Panc1 (cell line): ENCODE results near the gene PKP3. TPM values are rescaled to one million over a fixed set of nuclear protein-coding genes. Genes with fewer than 3 reads are reported as not detected.

Experiments
- ATAC-seq: fragments of 200-7000 bp; cut with Tn5 transposase; 2 replicates; pipeline ENCODE4 v1.9.1; 2020; ENCODE audit warnings: mild to moderate bottlenecking, moderate library complexity
- BruUV-seq: library from RNA; stranded (reverse); fragments of 400-500 nt; replicated peaks from 2 replicates; lab custom pipeline; 2021; lab: Mats Ljungman, UMichigan
- CTCF ChIA-PET: fragments of 300-600 bp; sonication (Branson Sonifier 250); formaldehyde crosslinking; loops from one replicate; lab custom pipeline; 2022; ENCODE audit warnings: antibody characterized with exemption; lab: Charles Lee
- POLR2A ChIA-PET: fragments of 300-600 bp; sonication (Branson Sonifier 250); formaldehyde crosslinking; loops from one replicate; lab custom pipeline; 2022; ENCODE audit warnings: antibody characterized with exemption; lab: Charles Lee
- DNase-seq: peaks from one replicate; pipeline ENCODE4 v3.0.0-alpha.2; 2010; ENCODE audit warnings: low read depth, low spot score
- H3K27ac ChIP-seq: 2 replicates; pipeline ENCODE4 v1.5.1; 2011; ENCODE audit warnings: mild to moderate bottlenecking, low read length, inconsistent platforms
- H3K27me3 ChIP-seq: fragments of 200-500 bp; sonication (Bioruptor generic); 2 replicates; pipeline ENCODE4 v1.6.0; 2014; ENCODE audit warnings: low read length, inconsistent platforms; ENCODE audit not compliant: control insufficient read depth, insufficient read depth
- H3K36me3 ChIP-seq: fragments of 200-500 bp; sonication (Bioruptor generic); 2 replicates; pipeline ENCODE4 v1.5.1; 2014; ENCODE audit warnings: inconsistent platforms, mild to moderate bottlenecking, low read length, moderate library complexity; ENCODE audit not compliant: control insufficient read depth, insufficient read depth
- H3K4me1 ChIP-seq: 2 replicates; pipeline ENCODE4 v1.5.1; 2011; ENCODE audit warnings: inconsistent platforms, mild to moderate bottlenecking, low read length, moderate library complexity; ENCODE audit not compliant: control insufficient read depth, insufficient read depth
- H3K4me3 ChIP-seq, 2 experiments: 2 replicates each; pipeline ENCODE4 v1.5.1; 2011 to 2012; ENCODE audit warnings: low read depth in 2 of 2, low read length in 2 of 2, mild to moderate bottlenecking in 2 of 2, inconsistent platforms in 1 of 2, moderate library complexity in 1 of 2
- H3K9me3 ChIP-seq: fragments of 200-500 bp; sonication (Bioruptor generic); 2 replicates; pipeline ENCODE4 v1.5.1; 2014; ENCODE audit warnings: low read depth, mild to moderate bottlenecking, inconsistent platforms, low read length, moderate library complexity; ENCODE audit not compliant: control insufficient read depth, insufficient read depth
- POLR2AphosphoS5 ChIP-seq: IDR thresholded peaks from 2 replicates; pipeline ENCODE4 v1.6.1; 2012; ENCODE audit warnings: mild to moderate bottlenecking, low read depth, low read length, moderate library complexity
- SIN3A ChIP-seq: IDR thresholded peaks from 2 replicates; pipeline ENCODE4 v1.6.1; 2012; ENCODE audit warnings: low read depth, mild to moderate bottlenecking, low read length, moderate library complexity, borderline replicate concordance; ENCODE audit not compliant: insufficient read depth
- TCF7L2 ChIP-seq: IDR thresholded peaks from 2 replicates; pipeline ENCODE4 v1.6.1; 2011; ENCODE audit warnings: mild to moderate bottlenecking, low read depth, low read length, inconsistent platforms
- in situ Hi-C: cut with HindIII; loops from 2 replicates; pipeline ENCODE4 v1.10.0; 2016; ENCODE audit warnings: low sequenced_read_pairs, low pct_unique_long_range_greater_than_20kb
- intact Hi-C: fragments of 100-400 bp; cut with micrococcal nuclease; formaldehyde crosslinking; loops from one replicate; pipeline ENCODE4 v1.10.0; 2022; ENCODE audit not compliant: unreplicated experiment
- total RNA-seq: library from RNA; stranded (reverse); gene quantifications from one replicate; pipeline ENCODE4 v1.2.1, GENCODE V29; 2021; ENCODE audit not compliant: unreplicated experiment
- TF ChIP-seq, protein P1 (sequence below), 2 experiments: IDR thresholded peaks; 2 replicates each; pipeline ENCODE4 v1.6.1; 2011 to 2012; ENCODE audit warnings: low read depth in 2 of 2, control low read depth in 1 of 2, low read length in 1 of 2, mild to moderate bottlenecking in 1 of 2, moderate library complexity in 1 of 2; ENCODE audit not compliant: insufficient read depth in 1 of 2
- TF ChIP-seq, protein P2 (sequence below): fragments of 450-650 bp; IDR thresholded peaks from 2 replicates; pipeline ENCODE4 v1.5.1; 2017; ENCODE audit warnings: mild to moderate bottlenecking

PKP3 gene
- total RNA-seq, 1 experiment from 2014 or later = 36.8 TPM

DNA sequence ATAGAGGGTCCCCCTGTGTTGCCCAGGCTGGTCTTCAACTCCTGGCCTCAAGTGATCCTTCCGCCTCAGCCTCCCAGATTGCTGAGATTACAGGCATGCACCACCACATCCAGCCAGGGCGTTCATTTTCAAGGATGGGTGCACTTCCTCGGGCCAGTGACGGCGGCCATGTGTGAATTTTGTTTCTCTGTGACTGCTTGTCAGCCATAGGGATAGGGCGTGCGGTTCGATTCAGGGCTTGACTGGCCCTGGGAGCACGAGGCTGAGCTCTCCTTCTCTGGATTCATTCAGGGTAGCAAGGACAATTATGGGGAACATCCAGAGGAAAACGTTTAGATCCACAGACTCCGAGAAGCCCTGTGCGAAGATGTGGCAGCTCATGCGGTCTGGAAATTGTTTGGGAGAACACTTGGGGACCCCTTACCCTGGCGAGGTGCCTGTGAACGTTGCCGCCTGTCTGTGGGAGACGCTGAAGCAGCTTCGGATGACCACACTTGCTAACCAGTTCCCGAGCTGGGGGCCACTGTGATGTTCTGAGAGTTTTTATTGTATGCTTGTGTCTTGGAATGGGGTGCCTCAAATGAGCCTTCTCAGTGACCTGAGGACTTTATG, 59.0 kb downstream of the PKP3 start:
- H3K27me3 ChIP-seq = no peaks in the 10 kb centered on the region
- ATAC-seq (no peak), DNase-seq (no peak)
- ChIA-PET POLR2A (no interaction called here), CTCF (interaction anchor here (1.8 kb wide), 1 partner anchor 20 kb away, joined by 5 read pairs; no protein-coding TSS in a partner anchor)
- TSS peak; percentile 7 for BruUV-seq
- H3K4me1 ChIP-seq = peaks cover 21% of the 10 kb centered on the region
- in situ Hi-C loops = no loop called here
- no peak overlapping the region for H3K4me3 ChIP-seq
- H3K27ac ChIP-seq = no peak overlapping the region
- H3K9me3 ChIP-seq = no peaks in the 10 kb centered on the region
- H3K36me3 ChIP-seq = peaks cover 5% of the 10 kb centered on the region; the same call in 1 of the 2 replicates
- TF ChIP-seq, protein P1, sequence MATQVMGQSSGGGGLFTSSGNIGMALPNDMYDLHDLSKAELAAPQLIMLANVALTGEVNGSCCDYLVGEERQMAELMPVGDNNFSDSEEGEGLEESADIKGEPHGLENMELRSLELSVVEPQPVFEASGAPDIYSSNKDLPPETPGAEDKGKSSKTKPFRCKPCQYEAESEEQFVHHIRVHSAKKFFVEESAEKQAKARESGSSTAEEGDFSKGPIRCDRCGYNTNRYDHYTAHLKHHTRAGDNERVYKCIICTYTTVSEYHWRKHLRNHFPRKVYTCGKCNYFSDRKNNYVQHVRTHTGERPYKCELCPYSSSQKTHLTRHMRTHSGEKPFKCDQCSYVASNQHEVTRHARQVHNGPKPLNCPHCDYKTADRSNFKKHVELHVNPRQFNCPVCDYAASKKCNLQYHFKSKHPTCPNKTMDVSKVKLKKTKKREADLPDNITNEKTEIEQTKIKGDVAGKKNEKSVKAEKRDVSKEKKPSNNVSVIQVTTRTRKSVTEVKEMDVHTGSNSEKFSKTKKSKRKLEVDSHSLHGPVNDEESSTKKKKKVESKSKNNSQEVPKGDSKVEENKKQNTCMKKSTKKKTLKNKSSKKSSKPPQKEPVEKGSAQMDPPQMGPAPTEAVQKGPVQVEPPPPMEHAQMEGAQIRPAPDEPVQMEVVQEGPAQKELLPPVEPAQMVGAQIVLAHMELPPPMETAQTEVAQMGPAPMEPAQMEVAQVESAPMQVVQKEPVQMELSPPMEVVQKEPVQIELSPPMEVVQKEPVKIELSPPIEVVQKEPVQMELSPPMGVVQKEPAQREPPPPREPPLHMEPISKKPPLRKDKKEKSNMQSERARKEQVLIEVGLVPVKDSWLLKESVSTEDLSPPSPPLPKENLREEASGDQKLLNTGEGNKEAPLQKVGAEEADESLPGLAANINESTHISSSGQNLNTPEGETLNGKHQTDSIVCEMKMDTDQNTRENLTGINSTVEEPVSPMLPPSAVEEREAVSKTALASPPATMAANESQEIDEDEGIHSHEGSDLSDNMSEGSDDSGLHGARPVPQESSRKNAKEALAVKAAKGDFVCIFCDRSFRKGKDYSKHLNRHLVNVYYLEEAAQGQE (IDR thresholded peaks at IDR 0.05; ENCODE audit: insufficient read depth in 1 of 2, low read depth in 2 of 2, low read length in 1 of 2) = no peak
- TF ChIP-seq, protein P2, sequence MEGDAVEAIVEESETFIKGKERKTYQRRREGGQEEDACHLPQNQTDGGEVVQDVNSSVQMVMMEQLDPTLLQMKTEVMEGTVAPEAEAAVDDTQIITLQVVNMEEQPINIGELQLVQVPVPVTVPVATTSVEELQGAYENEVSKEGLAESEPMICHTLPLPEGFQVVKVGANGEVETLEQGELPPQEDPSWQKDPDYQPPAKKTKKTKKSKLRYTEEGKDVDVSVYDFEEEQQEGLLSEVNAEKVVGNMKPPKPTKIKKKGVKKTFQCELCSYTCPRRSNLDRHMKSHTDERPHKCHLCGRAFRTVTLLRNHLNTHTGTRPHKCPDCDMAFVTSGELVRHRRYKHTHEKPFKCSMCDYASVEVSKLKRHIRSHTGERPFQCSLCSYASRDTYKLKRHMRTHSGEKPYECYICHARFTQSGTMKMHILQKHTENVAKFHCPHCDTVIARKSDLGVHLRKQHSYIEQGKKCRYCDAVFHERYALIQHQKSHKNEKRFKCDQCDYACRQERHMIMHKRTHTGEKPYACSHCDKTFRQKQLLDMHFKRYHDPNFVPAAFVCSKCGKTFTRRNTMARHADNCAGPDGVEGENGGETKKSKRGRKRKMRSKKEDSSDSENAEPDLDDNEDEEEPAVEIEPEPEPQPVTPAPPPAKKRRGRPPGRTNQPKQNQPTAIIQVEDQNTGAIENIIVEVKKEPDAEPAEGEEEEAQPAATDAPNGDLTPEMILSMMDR = no peak
- TF ChIP-seq TCF7L2 (no peak), POLR2AphosphoS5 (no peak), SIN3A (no peak)
- intact Hi-C loops = loop anchor here (5.0 kb wide), 1 partner anchor 64 kb away; no protein-coding TSS in a partner anchor

DNA sequence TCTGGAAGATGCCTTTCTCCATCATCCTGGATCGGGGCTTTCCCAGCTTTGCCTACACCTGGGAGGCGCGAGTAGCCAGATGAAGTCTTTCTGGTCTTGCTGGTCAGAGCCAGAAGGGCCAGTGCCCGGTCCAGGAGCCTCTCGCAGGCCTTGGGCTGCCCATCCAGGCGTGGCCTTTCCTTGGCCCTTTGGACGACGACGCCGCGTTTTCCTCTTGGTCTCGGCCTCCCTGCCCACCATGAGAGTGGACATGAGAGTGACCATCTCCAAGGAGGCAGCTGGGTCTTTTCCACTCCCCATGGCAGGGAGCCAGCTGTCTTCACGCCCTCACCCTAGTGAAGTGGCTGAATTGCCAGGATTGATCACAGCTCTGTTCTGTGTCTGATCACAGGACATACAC, 59.6 kb downstream of the PKP3 start:
- intact Hi-C loops (loop anchor here (5.0 kb wide), 1 partner anchor 64 kb away; no protein-coding TSS in a partner anchor), in situ Hi-C loops (no loop called here)
- H3K36me3 ChIP-seq = peaks cover 5% of the 10 kb centered on the region; the same call in 1 of the 2 replicates
- no peak for ATAC-seq
- no TSS peak for BruUV-seq
- no peak overlapping the region for H3K27ac ChIP-seq
- H3K4me1 ChIP-seq = peaks cover 20% of the 10 kb centered on the region
- no peak for DNase-seq
- no peak overlapping the region for H3K4me3 ChIP-seq
- TF ChIP-seq, protein P2 = no peak
- TF ChIP-seq SIN3A (no peak), TCF7L2 (no peak), POLR2AphosphoS5 (no peak)
- TF ChIP-seq, protein P1 (IDR thresholded peaks at IDR 0.05; ENCODE audit: insufficient read depth in 1 of 2, low read depth in 2 of 2, low read length in 1 of 2) = no peak
- H3K27me3 ChIP-seq = no peaks in the 10 kb centered on the region
- ChIA-PET CTCF (interaction anchor here (1.8 kb wide), 1 partner anchor 20 kb away, joined by 5 read pairs; no protein-coding TSS in a partner anchor), POLR2A (no interaction called here)
- H3K9me3 ChIP-seq = no peaks in the 10 kb centered on the region
